Measurements from ENCODE around the gene ZBTB20.

Gene ZBTB20

DNA sequence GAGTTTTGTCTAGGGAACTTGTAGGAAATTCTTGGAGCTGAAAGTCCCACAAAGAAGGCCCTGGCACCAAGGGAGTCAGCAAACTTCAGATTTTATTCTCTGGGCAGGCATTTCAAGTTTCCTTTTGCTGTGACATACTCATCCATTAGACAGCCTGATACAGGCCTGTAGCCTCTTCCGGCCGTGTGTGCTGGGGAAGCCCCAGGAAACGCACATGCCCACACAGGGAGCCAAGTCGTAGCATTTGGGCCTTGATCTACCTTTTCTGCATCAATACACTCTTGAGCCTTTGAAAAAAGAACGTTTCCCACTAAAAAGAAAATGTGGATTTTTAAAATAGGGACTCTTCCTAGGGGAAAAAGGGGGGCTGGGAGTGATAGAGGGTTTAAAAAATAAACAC lies 838.3 kb downstream of the ZBTB20 start:
- peak; percentile 70 for DNase-seq

DNA sequence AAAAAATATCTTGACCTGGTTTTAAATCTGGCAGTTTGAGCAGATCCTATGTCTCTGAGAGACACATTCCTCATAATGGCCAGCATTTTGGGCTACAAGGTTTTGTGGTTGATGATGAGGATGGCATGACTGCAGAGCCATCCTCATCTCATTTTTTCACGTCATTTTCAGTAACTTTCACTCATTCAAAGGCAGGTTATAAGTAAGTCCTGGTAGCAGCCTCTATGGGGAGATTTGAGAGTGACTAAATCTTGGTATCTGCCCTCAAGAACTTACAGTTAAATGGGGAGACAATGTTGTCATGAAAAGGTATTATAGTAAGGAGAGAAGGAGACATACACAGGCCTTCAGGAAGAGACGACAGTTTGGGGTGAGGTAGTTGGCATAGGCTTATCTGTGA lies 838.7 kb downstream of the ZBTB20 start:
- no peak for DNase-seq

GRCh38 chr3:114307832-114308231 lies 839.3 kb downstream of the ZBTB20 start:
- no peak for DNase-seq

DNA sequence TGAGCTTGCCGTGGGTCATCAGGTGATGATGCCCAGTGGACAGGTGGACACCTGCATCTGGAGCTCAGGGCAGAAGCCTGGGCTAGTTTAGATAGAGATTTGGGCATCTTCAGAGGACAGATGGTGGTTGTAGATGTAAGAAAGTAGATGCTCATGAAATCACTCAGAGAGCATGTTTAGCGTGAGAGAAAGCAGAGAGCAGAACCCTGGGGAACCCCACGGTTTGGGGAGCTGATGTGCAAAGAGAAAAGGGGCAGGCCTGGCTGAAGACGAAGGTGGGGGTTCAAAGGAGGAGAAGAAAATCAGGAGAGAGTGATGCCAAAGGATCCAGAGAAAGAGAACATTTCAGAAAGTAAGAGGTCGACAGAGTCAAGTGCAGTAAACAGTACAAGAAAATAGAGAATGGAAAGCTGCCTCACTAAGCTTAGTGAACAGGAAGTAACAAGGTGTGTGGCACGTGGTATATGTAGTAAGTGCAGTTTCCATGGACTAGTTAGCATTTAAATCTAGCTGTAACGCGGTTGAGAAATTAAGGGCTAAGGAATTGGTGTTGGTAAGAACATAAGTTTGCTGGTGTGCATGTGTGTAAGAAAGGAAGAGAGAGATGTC lies 839.8 kb downstream of the ZBTB20 start:
- DNase-seq = peak; percentile 46

GRCh38 chr3:114299941-114300624 lies 847.0 kb downstream of the ZBTB20 start:
- DNase-seq = no peak

DNA sequence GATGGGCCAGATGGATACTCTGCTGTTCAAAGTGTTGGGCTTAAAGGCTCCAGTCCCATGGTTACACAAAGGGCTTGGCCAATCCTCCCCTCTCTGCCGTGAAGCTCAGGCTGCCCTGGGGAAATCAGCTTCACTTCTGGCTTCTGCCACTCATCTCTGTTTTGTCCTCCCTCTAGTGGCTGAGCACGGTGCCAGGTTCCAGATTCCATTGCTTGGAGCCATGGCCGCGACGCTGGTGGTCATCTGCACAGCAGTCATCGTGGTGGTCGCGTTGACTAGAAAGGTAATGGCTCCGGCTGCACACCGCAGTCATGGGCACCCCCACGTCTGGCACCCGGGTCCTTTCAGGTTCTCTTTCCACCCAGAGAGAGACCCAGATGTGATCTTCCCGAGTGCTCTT lies 847.7 kb downstream of the ZBTB20 start:
- DNase-seq = peak; percentile 20

DNA sequence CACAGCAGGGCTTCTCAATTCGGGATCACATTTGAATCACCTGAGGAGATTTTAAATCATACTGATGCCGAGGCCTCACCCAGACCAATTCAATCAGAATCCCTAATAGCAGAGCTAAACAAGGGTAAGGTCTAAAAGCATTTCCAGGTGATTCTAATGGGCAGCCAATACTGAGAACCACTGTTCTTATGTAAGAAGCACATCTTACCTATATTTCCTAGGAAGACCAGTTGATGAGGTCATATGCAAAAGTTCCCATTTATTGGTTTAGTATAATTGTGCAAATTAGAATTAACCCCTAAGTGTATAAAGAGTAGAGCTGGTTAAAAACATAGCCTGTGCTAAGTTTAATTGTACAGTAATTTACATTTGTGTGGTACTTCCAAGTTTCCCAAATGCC lies 851.1 kb downstream of the ZBTB20 start:
- no peak for DNase-seq

DNA sequence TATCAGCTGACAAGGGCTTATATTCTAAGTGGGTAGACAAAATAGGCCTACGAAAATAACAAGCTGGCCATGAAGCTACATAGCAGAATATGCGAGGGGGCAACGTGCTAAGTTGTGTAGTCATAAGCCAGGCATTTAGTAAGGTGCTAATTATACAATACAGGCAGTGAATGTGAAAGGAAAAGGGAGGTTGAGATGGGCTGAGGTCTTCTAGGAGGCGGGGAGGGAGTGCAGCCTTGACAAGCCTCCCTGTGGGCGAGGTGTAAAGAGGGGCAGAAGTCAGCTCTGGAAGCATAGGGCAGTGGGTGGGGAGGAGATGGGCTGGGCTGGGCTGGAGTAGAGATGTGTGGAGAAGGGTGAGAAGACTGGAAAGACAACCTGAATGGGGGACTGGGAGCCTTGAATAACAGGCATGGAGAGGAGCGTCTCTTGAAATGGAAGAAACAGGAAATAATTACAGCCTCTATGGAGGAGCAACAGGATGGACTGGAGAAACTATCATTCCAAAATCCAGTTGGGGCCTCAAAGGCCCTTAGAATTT lies 852.1 kb downstream of the ZBTB20 start:
- no peak for DNase-seq

GRCh38 chr3:114293838-114294535 lies 853.1 kb downstream of the ZBTB20 start, which contains the start of gene TIGIT:
TSS of gene TIGIT (plus strand) at chr3:114294028. CDS start at chr3:114294062, 34 bp downstream.
- DNase-seq = no peak

DNA sequence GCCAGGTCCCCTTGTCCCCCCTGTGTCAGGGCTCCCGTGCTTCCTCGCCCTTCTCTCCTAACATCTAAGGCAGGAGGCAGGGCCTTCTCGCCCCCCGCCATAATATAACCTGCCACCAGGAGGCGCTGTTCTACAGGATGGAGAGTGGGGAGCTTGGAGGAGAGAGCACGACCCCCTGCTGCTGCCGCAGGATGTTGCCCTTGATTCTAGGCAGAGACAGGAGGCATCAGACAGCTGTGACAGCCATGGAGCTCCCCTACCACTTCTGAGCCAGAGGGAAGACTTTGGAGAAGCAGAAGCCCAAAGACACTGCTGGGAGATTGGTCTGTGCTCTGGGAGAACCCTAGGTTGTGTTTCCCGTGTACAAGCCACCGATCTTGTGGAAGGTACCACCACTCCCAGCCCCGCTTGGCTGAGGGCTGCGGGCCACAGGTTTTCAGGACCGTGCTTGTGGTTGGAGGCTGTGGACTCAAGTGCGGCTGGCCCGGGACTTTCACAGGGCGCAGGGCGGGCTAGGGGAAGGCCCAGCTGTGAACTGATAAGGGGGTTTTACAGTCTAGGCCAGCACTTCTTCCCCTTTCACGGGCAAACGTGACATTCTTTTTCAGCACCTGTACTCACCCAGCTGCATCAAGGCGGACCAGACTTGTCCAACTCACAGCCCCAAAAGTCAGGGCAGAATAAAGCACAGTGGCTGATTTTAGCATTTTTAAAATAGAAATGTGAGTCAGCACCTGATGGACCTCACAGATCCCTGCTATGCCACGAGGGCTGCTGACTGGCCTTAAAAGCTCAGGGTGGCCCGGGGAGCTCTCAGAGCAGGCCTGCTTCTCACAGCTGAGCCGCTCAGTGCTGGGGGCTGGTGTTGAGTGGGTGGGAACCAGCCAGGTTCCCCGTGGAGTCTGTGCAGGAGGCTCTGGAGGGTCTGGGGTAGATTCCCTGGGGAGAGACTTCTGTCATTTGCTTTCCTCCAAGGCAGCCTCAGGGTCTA lies 855.9 kb downstream of the ZBTB20 start:
- peak; percentile 83 for DNase-seq

- no peak for DNase-seq
These were observed 860.8 kb downstream of the ZBTB20 start for GRCh38 chr3:114286266-114286665.

DNA sequence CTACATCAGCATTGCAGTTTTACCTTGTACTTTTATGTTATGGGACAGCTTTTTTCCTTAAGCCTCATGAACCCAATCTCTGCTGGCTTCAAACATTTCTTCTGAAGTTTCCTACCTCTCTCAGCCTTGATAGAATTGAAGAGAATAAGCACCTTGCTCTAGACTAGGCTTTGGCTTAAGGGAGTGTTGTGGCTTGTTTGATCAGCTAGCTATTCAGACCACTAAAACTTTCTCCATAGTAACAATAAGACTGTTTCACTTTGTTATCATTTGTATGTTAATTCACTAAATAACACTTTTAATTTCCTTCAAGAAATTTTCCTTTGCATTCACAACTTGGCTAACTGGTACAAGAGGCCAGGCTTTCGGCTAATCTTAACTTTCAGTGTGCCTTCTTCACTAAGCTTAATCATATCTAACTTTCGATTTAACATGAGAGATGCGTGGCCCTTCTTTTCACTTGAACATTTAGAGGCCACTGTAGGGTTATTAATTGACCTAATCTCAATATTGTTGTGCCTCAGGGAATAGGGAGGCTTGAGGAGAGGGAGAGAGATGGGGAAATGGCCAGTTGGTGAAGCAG lies 861.3 kb downstream of the ZBTB20 start:
- DNase-seq = peak; percentile 45

GRCh38 chr3:114284644-114285043 lies 862.4 kb downstream of the ZBTB20 start:
- DNase-seq = no peak
